ENCODE measurements around the gene HINT3.
A peak's percentile ranks its signal among the peaks of the same experiment; 100 is the strongest.
"Not testable (repeated sequence)": the region's sequence is repeated elsewhere in the genome, so short reads cannot be mapped to it uniquely, and the experiment has no call there.

HINT3 gene

GRCh38 chr6:125940247-125941041, 16.1 kb upstream of the HINT3 start:
- DNase-seq, result no peak

- no peak for DNase-seq
These were observed 13.7 kb upstream of the HINT3 start for GRCh38 chr6:125942672-125943527.

- no peak for DNase-seq
These were observed 12.8 kb upstream of the HINT3 start for GRCh38 chr6:125943528-125944433.

- DNase-seq, result no peak
These were observed 12.1 kb upstream of the HINT3 start for GRCh38 chr6:125944434-125944816.

- DNase-seq, result no peak
These were observed 11.7 kb upstream of the HINT3 start for GRCh38 chr6:125944896-125945295.

GRCh38 chr6:125945378-125946141, 11.0 kb upstream of the HINT3 start:
- no peak for DNase-seq

- DNase-seq, result no peak
These were observed 9.0 kb upstream of the HINT3 start for GRCh38 chr6:125947615-125948014.

GRCh38 chr6:125948455-125948854, 8.1 kb upstream of the HINT3 start:
- DNase-seq, result no peak

- no peak for DNase-seq
These were observed 7.5 kb upstream of the HINT3 start for GRCh38 chr6:125949069-125949468.

GRCh38 chr6:125950293-125950692, 6.3 kb upstream of the HINT3 start:
- no peak for DNase-seq

GRCh38 chr6:125950716-125951115, 5.9 kb upstream of the HINT3 start:
- not testable (repeated sequence) for DNase-seq

GRCh38 chr6:125951323-125951722, 5.2 kb upstream of the HINT3 start:
- no peak for DNase-seq

- no peak for DNase-seq
These were observed 3.6 kb upstream of the HINT3 start for GRCh38 chr6:125952764-125953501.

- no peak for DNase-seq
These were observed 3.1 kb upstream of the HINT3 start for GRCh38 chr6:125953502-125953875.

- DNase-seq, result no peak
These were observed 1.7 kb upstream of the HINT3 start for GRCh38 chr6:125954735-125955339.

- DNase-seq, result no peak
These were observed 597 bp upstream of the HINT3 start for GRCh38 chr6:125955973-125956372.

- DNase-seq, result no peak
These were observed 772 bp downstream of the HINT3 start for GRCh38 chr6:125957391-125957693.

GRCh38 chr6:125957845-125958244, 1.3 kb downstream of the HINT3 start:
- peak; percentile 13 for DNase-seq

GRCh38 chr6:125959041-125959440, 2.5 kb downstream of the HINT3 start:
- DNase-seq, result no peak

GRCh38 chr6:125961117-125961516, 4.5 kb downstream of the HINT3 start:
- DNase-seq, result no peak

- DNase-seq, result no peak
These were observed 6.4 kb downstream of the HINT3 start for GRCh38 chr6:125962900-125963497.
